Measurements from ENCODE around the gene THNSL1.

The THNSL1 gene

DNA sequence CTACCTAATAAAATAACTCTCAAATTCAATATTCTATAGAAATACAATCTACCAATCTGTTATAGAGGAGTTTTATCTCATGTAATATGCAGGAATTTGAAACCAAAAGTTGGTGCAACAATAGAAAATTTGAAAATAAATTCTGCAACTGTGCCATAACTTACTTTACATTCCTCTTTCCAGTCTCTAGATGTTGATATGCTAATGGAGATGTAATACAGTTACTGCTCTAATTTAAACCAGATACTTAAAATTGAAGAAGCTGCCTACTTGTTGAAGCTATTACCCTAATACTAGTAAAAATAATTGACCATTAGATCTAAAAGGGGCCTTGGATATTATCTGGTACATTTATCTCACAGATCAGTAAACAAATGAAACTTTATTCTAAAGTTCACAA, 1.8 kb upstream of the THNSL1 start:
- no peak for DNase-seq

DNA sequence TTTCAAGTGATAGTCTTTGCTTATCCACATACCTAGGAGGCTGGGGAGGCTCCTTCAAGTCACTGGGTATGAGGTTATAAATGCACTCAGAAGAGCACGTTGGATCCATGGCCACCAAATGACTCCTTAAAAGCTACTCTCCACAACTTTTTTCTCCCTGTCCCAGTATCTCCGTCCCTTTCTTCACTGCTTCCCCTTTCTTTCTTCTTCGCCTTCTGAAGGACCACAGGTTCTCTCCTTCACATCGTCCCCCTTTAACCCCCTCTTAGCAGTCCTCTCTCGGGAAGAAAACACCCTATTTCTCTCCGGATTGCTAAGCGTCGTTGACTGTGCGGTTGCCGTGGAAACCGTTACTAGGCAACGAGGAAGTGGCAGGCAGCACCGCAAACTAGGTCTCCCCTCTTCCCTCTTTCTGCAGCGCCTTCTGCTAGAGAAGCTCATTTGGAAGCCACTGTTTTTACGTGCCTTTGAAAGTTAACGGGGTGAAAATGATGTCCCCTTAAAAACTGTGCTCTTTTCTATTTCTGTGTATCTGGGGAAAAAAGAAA, 510 bp upstream of the THNSL1 start, which contains the start of gene ENKUR:
ENKUR (minus strand) TSS at position 331 of the 548 bp plus-strand sequence; CDS start at position 109, 222 bp downstream.
- peak; percentile 91 for DNase-seq

DNA sequence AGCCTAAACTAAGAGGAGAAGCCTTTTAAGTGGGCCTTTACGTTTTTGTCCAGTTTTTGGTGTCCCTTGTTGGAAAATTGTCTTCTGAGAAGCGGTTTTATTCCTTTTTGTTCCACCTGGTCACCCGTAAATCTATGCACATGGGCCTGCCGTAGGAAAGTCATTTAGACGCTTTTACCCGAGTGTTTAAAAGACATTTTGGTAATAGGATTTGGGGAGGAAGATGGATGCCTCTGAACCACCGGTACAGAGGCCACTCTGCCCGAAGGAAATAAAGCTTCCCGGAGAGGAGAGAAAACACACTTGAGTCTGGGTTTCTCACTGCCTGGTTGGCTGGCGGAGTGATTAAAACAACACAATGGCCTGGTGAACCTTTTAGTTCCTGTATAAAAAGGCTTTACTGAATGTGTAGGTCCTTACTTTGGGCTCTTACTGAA, 760 bp downstream of the THNSL1 start:
- DNase-seq, result peak; percentile 28

GRCh38 chr10:25017661-25018060, 1.2 kb downstream of the THNSL1 start:
- no peak for DNase-seq

DNA sequence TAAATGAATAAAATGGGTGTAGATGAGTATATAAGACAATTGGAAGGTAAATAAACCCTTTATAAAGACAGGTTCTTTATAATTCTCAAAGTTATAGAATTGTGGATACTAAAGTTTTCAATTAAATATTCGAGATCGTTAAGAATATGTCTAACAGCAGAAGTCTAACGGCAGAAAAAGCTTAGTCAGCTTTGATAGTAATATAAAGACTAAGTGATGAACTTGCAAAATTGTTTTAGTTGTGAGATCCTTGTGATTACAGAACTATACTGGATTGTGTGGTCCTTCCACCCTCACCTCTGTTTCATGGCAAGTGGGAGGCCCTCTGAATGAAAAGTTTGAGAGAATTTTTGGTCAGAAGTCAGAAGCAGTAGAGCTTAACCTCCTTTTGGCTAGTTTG, 2.3 kb downstream of the THNSL1 start:
- no peak for DNase-seq

DNA sequence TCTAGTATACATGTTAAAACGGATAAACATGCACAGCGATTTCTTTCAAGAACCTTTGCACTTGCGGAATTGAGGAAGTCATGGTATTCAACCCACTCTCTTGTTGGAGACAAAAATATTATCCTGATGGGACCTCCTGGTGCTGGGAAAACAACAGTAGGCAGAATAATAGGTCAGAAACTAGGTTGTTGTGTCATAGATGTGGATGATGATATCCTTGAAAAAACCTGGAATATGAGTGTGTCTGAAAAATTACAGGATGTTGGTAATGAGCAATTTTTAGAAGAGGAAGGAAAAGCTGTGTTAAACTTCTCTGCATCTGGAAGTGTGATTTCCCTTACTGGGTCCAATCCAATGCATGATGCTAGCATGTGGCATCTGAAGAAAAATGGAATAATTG, 6.9 kb downstream of the THNSL1 start:
- no peak for DNase-seq

GRCh38 chr10:25024528-25024927, 8.1 kb downstream of the THNSL1 start:
- no peak for DNase-seq

DNA sequence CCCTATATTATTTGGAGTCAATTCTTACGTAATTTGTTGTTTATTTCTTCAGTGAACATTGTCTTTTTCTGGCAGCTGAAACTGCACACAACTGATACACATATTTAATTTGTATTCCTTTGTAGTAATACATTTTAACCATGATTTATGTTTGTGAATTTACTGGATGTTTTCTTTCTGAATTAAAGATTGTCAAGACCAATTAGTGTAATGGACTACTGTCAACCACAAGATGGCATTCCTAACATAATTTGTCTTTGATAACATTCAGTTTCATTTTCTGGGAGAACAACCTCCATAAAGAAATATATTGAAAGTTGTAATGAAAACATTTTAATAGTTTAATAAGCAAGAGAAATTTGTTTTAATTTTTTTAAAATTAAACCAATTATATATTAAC, 10.1 kb downstream of the THNSL1 start:
- DNase-seq, result no peak

DNA sequence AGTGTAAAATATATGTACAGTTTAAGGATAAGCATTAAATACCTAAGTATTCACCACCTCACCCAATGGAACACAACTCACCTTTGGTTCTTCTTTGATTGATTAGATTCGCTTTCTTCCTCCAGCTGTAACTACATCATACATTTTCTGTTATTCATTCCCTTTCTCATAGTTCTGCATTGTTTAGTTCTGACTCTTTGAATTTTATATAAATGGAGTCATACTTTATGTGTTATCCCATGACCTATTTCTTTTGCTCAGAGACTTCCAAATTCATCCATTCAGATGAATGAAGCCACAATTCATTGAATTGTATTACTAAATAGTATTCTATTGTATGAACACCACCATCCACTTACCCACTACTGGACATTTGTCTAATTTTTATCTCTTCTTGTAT, 12.3 kb downstream of the THNSL1 start:
- DNase-seq, result no peak

DNA sequence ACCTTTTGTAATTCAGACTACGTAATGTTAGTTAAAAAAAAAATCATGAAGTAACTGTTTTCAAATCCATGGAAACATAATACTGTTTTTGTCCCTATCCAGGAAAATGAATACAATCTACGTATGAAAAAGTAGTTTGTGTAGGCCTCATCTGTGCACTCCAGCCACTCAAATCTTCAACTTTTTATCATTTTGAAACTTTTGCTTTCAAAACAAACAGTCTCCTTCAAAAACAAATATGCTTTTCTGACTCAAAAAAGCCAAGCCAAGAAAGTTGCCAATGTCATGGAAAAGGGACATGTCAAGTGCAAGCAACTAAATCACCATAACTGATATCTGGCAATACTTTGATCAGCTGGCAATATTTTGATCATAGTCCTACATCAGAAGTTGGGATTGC, 13.1 kb downstream of the THNSL1 start:
- DNase-seq, result no peak

- no peak for DNase-seq
Observed at GRCh38 chr10:25036381-25036780, 20.0 kb downstream of the THNSL1 start.

DNA sequence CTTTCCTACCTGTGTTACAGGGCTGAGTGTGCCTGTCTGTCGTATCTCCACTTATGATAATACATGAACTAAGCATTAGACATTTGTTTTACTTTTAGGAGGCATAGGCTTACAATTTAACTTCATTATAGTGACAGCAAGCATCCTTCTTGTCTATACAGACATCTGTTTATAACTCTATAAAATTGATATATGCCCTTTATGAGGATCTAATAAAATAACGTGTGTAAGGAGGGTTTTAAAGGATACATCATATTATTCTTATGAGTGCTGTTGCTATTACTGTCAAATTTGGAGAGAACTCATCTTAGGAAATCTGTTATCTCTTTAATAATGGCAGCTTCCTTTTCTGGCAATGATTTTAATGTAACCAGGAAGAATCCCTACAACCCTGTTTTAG, 21.9 kb downstream of the THNSL1 start:
- no peak for DNase-seq

DNA sequence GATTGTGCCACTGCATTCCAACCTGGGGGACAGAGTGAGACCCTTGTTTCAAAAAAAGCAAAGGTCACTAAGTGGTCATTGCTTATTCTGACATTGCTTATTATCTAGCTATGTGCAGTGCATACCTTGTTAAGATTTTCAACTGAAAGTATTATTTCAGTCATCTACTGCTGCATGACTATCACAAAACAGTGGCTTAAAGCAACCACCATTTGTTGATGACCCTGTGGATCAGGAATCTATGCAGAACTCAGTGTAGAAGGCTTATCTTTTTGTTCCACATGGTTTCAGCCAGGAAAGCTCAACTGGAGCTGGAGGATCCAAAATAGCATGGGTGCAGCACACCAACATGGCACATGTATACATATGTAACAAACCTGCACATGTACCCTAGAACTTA, 23.1 kb downstream of the THNSL1 start:
- no peak for DNase-seq

DNA sequence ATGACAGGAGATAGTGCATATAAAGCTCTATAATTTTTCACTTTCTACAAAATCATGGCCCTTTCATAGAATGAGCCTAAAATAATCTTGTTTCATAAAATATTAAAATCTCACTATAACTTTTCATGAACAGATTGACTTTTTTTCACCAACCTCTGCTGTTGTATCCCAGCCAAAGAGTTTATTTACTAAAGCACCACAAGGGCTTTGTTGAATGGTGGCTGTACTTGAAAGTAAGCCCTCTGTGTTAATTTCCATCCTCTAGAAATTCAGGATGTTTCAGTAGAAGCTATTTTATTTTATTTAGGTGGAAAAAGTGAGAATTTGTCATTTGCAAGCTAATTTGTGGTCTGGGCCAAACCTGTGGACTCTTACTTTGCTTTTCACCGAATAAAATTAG, 30.2 kb downstream of the THNSL1 start:
- no peak for DNase-seq

DNA sequence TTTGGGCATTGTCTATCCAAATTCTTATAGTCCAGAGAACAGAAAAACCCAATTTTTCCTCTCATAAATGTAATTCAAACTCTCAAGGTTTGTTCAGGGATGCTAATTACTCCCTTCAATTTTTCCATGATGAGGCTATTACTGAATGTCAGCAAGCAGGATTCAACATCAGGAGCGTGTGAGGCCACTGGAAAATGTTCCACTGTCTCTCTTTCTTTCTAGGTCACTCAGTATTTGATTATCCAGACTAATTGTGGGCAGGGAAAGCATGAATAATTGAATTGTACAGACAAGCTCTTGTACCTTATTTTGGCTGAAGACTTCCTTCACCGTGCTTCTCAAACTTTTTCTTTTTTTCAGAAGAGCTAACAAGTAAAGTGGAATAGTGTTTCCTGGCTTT, 30.7 kb downstream of the THNSL1 start:
- no peak for DNase-seq

DNA sequence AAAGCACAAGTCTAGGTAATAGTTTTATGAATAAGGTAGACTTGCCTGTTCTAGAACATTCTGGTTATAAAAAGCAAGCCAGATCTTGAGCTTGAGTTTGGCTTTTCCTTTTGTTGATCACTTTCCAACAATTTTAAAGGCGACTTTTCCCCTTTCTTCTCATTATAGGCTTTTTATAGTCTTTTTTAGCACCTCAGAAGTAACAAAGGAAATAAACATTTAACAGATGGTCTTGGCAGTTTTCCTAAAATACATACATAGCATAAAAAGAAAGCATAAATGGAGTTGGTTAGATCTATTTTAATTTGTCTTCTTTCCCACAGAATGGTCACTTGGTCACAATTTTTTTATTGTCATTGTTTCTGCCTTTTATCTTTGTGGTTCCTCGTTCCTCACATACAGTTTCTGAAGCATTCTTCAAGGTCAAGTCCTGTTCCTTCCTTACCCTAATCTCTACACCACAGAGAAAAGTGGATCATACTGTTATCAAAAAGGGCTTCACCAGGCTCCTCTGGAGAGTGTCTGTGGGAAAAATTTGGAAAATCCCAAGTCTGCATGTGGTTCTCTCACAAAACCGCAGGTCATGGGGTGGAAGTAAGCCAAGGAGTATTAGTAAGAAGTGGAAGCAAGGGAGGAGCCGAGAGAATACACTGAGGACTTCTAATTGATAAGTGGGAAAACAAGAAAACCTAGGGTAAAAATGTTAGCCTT, 31.3 kb downstream of the THNSL1 start:
- DNase-seq, result no peak

DNA sequence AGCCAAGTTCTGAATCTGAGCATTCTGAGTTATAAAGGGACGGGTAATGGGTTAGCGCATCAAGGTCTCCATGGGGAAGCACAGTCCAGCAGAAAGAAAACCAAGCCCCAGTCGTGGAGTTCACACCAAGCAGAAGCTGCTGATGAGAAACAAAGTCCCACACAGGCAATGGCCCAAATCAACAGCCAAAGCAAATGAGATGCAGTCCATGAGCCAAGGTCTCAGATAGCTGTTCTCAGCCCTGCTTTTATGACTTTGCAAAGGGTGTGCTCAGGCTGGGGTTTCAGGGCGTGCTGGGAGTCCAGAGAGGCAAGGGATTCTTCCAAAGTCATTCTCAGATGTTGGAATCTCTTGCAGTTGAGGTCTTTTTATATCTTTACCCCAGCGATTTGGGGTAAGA, 32.0 kb downstream of the THNSL1 start:
- no peak for DNase-seq

- DNase-seq, result no peak
Observed at GRCh38 chr10:25049966-25050365, 33.6 kb downstream of the THNSL1 start.

DNA sequence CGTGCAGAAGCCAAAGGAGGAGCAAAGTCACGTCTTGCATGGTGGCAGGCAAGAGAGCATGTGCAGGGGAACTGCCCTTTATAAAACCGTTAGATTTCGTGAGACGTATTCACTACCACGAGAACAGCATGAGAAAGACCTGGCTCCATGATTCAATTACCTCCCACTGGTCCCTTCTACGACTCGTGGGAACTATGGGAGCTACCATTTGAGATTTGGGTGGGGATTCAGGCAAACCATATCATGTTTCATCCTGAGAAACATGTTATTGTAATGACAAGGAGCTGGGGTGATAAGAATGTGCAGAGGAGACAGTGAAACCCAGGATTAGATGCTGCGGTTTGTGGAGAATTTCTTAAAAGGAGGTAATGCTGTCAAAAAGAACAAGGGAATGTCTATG, 34.0 kb downstream of the THNSL1 start:
- no peak for DNase-seq

DNA sequence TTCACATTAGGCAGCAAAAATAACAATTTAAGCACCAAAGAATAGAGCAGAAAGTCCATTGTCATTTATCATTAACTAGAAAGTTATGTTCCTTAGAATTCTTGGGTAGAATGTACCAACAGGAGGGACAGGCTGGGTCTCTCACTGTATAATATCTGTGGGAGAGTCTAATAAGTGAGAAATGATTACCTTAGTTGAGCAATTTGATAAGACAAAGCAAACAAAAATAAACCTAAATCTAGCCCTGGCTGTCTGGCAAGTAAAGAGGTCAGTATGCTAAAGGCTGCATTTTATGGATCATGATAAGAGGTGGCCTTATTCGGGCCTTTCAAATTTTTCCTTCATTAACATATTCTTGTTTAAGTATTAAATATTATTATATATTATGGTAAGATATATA, 35.6 kb downstream of the THNSL1 start:
- no peak for DNase-seq

DNA sequence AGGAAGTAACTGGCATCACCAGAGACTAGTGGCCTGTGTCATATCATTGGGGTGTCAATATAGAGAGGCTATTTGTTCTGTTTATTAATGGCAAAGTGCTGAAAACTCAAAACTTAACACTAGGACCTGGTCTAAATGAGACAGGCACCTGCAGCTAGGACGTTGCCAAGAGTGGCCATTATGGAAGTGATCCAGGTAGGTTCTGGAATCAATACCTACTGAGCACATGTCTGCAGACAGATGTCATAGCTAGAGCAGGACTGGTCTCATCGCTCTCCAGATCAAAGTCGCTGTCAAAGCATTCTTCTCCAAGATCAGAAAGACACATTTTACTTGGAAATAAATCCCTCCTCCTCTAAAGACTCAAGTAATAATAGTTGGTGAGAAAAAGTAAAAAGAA, 40.3 kb downstream of the THNSL1 start:
- no peak for DNase-seq

DNA sequence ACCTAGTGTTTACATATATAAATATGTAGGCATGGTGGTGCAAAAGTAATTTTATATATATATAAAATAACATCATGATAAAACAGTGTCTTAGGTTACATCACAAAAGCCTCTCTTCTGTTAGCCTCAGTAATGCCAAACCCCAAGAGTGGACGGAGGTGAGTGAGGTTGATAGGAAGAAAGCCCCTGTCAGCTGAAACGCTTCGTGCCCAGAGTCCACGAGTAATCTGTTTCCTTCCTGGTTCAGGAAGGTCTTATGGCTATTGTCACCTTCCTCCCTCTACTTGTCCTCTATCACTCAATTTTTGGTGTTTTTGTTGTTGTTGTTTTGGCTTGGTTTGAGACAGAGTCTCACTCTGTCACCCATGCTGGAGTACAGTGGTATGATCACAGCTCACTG, 41.5 kb downstream of the THNSL1 start:
- DNase-seq, result no peak

DNA sequence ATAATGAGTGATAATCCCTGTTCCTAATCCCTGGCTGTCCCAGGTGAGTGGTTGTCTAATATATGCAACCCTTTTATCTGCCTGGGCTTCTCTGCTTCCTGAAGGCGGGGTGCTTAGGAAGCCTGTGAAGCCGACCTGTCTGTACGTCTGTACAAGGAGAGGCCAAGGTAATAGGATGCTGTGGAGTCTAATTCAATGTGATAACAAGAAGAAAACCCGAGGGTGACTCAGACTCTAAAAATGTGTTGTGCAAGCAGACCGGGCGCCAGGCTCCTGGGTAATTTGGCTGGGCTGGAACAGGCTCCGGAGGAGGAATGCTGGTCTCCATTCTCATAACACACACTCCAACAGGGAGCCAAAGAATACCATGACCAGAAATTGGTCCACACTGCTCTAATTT, 43.6 kb downstream of the THNSL1 start:
- DNase-seq, result no peak

DNA sequence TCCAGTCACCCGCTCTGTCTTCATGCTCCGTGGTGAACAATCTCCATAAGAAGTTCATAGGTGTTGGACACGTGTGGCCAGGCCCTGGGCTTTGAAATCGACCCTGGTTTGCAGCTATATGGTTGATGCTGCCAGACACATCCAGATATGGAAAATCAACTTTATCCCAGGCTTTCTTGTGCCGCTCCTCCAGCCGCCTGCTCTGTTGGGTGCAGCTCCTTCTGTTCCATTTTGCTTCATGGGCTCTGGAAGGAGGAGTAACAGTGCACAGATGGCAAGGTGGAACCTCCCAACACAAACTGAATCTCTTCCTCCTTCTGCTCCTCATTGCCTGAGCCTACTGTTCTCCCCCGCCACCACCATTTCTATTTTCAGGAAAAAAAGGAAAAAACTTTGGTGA, 44.7 kb downstream of the THNSL1 start:
- no peak for DNase-seq
